ENCODE data around the gene MSI2.

MSI2 gene

DNA sequence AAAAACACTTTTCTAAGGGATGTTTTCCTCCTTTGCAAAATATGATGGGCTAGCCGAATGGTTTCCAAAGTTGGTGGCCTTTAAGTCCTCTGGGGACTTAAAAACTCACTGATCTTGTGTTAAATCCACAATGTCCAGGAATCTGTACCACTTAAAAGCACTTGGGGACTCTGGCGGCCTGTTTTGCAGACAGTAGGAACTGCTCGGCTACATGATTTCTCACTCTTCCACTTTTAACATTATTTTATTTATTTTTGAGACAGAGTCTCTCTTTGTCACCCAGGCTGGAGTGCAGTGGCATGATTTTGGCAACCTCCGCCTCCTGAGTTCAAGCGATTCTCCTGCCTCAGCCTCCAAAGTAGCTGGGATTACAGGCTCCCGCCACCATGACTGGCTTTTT, 9.1 kb upstream of the MSI2 start:
- no peak for DNase-seq

DNA sequence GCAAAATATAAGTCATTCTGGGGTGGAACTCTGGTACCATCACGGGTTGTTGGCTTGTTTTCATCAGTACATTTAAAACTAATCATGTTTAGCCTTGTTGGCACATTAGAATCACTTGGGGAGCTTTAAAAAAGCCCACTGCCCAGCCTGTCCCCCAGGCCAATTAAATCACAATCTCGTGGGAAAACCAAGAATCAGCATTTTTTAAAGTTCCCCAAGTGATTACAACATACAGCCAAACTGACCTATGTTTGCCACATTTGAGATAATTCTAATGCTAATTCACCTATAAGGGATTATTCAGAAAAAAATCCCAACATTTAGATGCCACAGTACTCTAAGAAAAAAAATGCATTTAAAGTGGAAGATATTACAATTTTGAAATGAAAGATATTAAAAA, 8.4 kb upstream of the MSI2 start:
- no peak for DNase-seq

DNA sequence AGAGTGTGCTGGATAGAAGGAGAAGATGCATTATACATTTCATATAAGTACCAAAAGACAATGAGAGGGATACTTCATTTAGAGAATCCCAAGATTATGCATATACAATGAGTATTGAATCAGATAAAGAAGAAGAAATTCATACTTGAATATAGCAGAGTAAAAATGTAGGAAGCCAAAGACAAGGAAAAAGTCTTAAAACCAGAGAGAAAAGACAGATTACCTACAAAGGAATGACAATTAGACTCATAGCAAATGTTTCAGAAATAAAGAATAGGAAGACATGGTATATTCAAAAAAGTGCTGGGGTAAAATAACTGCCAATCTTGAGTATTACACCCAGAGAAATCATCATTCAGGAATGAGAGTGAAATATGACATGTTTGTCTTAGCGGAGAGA, 6.8 kb upstream of the MSI2 start:
- DNase-seq: no peak

DNA sequence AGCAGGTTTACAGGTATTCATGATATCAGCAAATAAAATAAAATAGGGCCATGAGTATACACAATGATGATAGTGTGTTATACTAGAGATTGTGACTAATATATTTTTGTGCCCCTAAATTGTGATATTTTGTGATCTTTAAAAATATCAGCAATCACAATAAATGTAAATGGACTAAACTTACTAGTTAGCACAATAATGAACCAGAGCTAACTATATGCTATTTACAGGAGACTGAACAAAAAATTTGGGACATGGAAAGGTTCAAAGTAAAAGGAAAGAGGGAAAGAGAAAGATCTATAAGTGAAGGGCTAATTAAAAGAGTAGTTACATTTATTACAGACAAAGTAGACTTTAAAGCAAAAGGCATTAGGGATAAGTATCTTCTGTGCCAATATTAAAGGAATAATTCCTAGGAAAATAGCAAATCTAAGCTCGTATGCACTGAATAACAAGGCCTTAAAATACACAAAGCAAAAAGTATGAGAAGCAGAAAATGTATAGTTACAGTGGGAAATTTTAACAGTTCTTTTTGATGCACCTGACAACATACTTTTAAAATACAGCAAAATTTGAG, 5.0 kb upstream of the MSI2 start:
- DNase-seq: no peak

DNA sequence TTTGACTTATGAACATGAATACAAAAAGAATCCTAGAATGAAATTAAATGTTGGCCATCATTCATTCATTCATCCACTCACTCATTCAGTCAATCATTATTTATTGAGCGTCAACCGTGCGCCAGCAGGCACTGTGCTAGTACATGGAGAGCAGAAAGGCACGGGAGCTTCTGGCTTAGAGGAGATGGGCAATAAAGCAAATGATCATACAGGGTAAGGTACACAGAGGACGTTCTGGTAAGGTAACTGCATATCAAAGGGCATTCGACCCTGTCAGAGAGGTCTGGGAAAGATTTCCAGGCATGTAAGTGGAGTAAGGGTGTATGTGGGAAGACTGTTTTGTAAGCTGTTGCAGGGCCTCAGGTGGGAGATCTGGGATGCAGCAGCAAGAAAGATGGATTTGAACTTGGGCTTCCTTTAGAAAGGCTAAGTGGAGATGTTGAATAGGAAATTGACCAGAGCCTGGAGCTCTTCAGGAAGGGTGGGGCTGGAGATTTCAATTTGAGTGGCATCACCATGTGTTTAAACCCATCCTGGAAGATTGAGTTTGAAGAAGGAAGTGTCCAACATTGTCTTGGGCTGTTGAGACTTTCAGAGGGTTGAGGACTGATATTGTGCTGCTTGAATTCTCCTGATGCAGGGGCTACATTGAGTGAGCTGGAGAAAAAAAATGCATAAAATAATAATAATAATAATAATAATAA, 2.8 kb upstream of the MSI2 start:
- no peak for DNase-seq

DNA sequence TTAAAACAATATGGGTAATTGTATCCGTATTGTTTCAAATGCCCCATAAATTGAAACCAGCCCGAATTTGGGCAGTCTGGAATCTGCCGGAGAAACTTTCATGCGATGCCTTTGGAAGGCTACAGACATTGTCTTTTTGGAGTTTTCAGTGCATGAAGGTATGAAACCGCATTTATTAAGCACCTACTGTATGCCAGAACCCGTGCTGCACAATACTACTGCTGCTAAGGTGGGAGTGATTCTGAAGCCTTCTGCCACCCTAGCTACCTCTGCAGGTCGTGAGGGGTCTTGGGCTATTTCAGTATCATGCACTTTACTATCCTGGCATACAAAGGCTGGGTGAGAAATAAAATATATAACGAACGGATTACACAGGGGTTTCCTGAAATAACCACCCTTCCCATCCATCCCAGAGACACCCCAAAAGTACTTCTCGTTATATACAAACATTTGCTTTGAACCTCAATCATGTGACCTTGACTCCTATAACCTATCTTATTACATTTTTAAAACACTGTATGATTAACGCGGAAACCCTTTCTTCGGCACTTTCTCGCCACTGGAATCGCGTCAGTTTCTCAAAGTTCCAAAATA, 1.0 kb upstream of the MSI2 start:
- DNase-seq: no peak

DNA sequence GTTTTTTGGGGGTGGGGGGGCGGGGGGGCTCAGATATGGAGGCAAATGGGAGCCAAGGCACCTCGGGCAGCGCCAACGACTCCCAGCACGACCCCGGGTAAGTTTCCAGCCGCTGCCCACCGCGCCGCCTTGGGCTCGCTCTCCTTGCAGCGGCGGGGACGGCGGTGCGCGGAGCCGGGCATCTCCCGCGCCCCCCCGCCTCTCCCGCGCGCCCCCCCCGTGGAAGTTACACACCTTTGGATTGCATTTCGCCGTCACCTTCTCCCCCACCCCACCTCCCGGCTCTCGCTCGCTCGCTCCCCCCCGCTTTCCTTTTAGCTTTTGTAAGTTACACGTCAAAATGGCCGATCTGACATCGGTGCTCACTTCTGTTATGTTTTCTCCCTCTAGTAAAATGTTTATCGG, 387 bp downstream of the MSI2 start:
- no peak for DNase-seq

DNA sequence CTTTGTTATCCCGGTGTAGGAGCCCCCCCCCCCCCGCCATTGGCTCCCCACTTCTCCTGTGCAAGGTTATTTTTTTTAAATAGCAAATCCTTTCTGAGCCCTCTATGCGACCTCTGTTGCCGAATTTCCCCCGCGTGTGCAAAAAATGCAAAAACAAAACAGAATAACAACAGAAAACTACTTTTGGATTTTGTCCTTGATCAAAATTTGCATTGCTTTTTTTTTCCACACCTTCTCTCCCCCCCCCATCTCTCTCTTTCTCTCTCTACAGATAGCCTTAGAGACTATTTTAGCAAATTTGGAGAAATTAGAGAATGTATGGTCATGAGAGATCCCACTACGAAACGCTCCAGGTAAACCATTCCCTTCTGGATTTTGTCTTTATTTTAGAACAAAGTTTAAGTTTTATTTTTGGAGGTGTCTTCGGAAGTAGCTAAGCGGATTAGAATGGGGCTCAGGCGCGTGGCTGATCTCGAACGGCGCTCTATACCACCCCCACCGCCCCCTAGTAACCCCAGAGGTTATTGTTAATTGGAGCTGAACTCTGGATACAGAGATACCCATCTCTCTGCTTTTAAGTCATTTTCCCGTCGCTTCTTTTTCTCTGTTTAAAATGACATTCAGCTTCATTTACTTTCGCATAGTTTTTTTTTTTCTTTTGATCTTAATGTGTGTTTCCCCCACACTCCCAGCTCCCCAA, 1.0 kb downstream of the MSI2 start:
- no peak for DNase-seq

DNA sequence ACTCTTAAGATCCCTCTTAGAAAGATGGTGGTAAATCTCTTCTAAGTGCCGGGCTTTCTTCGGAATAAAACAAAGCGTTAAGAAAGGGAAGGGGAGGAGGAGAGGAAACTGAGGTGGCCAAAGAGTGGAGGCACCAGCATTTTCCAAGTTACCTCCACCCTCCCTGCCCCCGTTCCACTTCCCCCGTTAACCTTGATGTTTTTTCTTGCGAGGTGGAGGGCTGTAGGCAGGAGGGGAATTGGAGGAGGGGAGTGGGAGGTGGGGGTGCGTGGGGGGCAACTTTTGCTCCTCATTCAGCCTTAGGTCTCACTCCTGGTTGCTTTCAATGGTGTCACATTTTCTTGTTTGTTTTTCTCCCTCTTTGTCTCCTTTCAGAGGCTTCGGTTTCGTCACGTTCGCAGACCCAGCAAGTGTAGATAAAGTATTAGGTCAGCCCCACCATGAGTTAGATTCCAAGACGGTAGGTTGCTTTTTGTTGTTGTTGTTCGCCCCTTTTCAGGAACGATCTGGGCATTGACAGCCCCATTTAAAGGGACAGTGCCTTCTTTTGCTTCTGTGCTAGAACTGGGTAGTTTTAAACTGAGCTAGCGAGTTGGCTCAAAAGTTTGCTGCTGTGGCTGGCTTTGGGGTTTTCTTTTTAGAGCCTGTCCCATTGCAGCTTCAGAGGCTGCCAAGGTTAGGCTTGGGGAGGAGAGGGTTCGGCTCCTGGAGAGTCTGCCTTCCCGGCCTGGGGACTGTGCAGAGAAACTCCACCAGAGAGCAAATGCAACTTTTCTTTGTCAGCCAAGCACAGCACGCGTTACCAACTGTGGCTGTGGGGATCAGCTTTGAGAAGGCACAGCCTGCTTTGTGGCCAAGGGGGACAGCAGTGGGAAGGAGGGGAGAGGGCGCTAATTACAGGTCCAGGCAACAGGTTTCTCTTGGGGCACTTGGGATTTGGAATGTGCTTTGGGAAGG, 1.9 kb downstream of the MSI2 start:
- no peak for DNase-seq

DNA sequence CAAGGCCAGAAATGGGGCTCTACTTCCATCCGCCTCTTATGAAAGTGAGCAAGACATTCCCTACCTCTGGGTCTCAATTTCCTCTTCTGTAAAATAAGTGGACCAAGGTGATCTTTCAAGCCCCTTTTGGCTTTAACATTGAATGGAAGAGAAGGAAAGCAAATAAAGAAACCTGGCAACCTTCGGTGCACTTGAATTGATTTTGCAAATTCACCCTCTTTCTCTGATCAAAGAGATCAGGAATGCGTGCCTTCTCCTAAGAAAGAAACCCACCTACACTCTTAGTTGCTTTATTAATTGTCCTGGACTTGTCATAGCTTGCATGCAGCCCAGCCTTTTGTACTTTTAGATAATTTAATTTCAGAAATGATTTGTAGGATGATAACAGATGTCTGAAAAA, 3.0 kb downstream of the MSI2 start:
- no peak for DNase-seq

DNA sequence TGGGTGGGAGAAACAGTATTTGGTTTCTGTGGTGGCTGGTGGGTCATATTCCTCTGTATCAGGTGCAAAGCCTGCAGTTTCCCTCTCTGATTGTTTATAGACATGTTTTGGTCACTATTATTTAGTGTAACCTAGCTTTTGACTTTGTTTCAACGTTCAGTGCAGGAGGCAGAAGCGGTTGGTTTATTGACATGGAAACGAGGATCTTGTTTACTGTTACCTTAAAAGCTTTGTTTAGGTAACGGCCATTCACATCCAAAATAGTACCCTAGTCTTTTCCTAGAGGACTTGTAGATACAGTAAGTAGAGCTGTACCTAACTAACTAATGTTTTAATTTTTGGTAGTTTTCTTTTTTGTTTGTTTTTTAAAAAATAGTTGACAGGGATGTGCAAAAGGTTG, 3.5 kb downstream of the MSI2 start:
- DNase-seq: no peak

DNA sequence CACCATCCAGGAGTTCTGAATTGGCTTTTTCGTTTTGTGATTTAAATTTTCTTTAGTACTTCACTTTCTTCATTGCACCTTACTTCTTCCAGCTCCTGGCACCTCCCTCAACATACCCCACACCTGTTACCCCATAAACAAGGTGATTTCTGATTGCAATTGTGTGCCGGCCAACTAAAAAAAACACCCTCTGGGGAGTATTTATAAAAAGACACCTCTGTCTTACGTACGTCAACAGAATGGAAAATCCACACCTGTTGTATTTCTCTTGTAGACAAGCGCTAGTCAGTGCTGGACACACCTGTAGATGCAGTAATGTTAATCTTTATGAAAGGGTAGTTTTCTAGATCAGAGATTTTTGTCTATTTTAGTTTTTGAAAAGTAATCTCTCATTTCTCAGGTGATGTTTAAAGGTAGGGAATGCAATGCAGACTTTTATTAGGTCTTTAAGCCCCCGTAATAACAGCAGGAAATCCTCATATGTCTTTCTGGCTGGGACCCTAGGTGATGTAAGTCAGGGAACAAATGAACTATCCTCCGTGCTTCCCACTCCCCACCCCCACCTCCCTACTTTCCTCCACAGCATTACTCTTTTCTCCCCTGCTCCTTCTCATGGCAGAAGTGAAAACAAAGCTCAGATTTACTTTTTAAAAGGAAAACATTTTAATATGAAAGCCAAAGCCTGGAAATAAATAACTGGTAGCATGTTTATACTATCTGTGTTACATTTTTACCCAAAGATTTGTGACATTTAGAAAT, 4.2 kb downstream of the MSI2 start:
- DNase-seq: no peak

DNA sequence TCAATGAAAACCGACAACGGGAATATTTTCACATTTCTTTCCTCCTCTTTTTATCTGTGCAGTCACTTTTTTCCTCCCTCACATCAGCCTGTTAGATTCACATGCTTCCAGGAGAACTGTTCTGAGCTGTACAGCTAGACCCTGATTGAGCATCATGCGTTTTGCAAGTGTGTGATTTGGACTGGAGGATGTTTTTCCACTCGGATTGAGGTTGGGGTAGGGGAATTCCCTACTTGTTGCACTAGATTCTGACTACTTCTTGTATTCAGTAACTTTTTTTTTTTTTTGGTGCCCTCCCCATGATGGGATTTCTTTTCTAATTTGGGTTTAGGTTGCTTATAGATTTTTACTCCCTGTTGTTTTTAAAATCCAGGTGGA, 4.8 kb downstream of the MSI2 start:
- no peak for DNase-seq

DNA sequence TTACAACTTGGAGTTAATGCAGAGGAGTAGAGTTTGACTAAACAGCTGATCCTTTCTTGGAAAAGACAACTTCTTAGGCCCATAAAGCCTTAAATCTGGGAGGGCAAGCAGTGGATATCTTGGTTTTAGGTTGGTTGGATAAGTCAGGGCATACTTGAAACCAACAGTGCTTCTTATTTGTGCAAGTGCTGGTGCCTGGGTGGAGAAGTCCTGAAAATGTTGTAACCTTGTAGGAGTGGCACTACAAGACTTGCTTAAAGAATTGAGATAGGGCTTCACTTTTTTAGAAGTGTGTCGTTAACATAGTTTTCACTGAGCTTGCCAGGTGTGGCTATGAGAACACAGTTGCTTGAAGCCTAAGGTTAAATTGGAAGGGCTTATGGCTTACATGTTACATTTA, 6.2 kb downstream of the MSI2 start:
- DNase-seq: no peak

DNA sequence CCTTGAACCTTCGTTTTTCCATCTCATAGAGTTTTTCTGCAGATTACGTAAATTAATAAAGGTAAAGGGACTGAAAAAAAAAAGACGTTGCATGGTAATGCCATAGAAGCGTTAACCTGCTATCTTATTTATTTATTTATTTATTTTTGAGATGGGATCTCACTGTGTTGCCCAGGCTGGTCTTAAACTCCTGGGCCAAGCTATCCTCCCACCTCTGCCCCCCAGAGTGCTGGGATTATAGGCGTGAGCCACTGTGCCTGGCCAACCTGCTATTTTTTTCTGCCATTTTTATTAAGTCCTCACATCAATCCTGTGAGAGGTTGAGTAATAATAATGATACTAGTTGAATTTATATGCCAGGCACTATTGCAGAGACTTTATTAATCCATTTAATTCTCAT, 7.9 kb downstream of the MSI2 start:
- no peak for DNase-seq

DNA sequence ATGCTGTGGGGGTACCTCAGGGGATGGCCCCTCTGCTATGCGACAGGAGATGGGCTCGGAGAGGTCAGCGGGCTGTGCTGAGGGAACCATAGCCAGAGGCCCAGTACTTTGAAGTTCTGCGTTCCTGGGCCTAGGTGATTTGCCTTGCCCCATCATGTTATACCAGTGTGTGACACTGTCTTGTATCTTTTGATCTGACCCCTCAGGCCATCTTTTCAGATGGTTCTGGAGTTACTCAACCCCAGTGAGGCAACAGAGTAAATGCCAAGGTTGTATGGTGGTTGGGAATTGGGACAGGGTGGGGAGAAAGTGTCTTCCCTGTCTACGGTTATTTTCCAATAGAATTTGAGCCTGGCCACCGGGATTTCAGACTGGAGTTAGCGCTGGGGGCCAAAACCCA, 8.5 kb downstream of the MSI2 start:
- DNase-seq: no peak

DNA sequence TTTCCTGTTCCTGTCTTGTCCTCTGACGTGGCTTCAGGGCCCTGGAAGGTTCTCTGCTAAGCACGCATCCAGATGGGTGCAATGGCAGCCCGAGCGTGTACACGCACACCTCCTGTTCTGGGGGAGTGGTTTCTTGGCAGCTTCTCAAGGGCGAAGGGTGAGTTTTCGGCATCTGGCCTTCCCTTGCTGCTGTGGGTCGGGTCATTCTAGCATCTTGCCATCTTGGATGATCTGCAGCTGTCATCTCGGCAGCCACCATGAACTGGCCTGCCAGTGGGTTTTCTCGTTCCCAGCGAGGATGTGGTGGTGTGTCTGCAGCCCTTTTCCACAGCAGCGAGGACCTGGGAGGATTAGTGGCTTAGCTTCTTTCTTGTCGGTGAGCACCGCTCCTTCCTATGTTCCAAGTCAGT, 10.6 kb downstream of the MSI2 start:
- no peak for DNase-seq

DNA sequence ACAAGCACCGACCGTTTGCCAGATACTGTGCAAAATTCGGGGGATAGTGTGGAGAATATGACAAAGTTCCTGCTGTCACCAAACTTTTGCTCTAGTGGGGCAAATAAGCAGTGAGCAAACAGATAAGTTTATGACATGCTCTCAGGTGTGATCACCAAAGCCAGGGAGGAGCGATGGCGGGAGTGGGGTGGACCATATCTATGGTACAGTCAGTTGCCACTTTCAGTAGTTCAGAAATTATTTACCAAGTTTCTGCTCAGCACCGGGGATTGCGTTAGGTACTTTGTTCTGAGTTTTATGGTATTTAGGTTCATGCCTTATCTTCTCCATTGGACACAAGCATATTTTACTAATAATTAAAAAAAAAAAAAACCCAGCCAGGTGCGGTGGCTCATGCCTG, 11.9 kb downstream of the MSI2 start:
- DNase-seq: no peak

DNA sequence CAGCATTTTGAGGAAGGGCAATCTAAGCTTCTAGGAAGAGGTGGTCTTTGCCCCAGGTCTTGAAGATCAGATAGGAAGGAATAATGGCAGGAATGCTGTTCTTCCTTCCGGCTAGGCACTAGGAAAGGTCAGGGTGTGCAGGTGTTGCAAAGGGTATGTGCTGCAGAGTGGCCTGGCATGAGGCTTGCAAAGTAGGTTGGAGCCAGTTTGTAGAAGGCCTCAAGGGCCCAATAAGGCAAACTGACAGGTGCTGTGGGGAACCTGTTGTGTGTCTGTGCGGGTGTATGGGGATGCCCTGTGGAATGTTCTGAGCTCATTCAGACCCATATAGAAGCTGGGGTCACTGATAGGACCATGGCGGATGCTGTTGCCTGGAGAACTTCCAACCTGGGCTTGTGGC, 12.7 kb downstream of the MSI2 start:
- DNase-seq: no peak

DNA sequence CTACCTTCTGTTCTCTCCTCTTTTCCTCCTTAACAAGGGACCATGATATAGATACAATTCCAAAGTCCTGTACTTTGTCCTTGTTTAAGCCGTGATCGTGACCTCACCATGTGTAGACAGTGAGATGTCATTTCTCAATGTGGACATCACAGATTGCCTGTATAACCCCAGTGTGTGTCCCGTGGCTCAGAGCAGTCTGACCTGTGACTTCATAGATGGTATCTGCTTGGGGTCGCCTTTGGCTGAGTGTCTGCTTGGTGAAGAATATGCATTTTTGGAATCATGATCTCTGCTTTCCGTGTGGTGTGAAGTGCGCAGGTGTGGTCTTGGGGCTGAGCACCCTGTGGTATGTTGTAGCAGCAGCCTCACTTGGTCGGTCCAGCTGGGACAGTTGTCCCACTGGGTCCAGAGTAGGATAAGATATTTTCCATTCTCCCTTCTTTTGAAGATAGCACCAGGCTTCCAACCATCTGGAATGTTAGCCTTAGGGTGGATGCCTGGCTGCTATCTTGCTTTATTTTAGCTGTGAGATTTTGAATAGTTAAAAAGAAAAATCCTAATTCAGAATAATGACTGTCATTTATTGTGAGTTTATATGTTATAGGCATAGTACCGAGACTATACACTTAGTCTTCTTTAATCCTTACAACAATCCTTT, 13.4 kb downstream of the MSI2 start:
- no peak for DNase-seq

DNA sequence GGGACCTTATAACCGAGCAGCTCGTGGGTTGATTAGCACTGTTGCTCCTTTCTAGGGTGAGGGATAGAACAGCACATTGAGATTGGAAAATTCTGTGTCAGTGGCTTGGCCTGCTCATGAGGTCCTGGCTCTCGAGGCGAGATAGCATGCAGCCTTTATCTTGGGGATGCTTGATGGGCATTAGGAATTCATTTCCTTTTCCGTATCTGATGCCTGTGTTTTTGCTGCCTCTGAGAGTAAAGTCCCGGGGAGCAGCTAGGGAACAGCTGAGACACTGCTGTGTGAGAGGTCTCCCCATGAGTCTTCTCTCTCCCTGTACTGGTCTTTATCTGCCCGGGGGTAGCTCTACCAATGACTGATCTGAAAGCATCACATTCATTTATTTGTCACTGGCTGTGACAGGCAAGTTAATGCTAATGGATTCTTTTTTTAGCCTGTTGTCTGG, 14.5 kb downstream of the MSI2 start:
- DNase-seq: no peak

DNA sequence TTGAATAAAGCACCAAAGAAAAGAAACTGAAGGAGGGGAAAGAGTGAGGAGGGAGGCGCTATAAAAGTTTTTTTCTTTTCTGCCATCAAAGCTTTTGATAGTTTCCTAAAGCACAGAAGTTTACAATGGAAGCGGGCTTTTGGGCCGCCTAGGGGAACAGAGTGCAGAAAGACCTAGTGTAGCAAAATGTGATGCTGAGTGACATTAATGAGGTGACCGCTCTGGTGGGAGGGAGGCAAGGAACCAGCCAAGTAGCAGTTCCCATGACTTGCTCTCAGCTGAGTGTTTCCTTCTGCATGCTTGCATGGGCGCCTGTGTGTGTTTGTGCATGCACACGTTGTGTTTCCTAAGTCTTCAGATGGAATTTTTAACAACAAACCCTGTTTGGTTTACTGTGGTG, 15.5 kb downstream of the MSI2 start:
- no peak for DNase-seq
